DMS153 treated with DMSO at 0.1 percent for 48 hours (cell line): ENCODE data around the gene ADAMTS13.
A peak's percentile ranks its signal among the peaks of the same experiment; 100 is the strongest.

Experiments
- DNase-seq: peaks from one replicate; lab custom pipeline; 2025; ENCODE audit not compliant: unreplicated experiment; lab: John Stamatoyannopoulos, UW

The ADAMTS13 gene

GRCh38 chr9:133452562-133452961, 30.4 kb downstream of the ADAMTS13 start:
- DNase-seq, result no peak

GRCh38 chr9:133453651-133454050, 31.5 kb downstream of the ADAMTS13 start:
- no peak for DNase-seq

- no peak for DNase-seq
These were observed 32.2 kb downstream of the ADAMTS13 start for GRCh38 chr9:133454325-133454724.

GRCh38 chr9:133454943-133455673, 32.9 kb downstream of the ADAMTS13 start:
- DNase-seq, result no peak

- DNase-seq, result no peak
These were observed 33.8 kb downstream of the ADAMTS13 start for GRCh38 chr9:133455936-133456335.

- DNase-seq, result no peak
These were observed 34.2 kb downstream of the ADAMTS13 start for GRCh38 chr9:133456409-133456808.

- no peak for DNase-seq
These were observed 35.1 kb downstream of the ADAMTS13 start for GRCh38 chr9:133457233-133457632.

- DNase-seq, result no peak
These were observed 35.6 kb downstream of the ADAMTS13 start for GRCh38 chr9:133457748-133458147.

GRCh38 chr9:133458643-133459312, 36.6 kb downstream of the ADAMTS13 start:
- DNase-seq, result no peak

GRCh38 chr9:133459476-133460404, 37.6 kb downstream of the ADAMTS13 start, which contains the start of gene CACFD1:
Gene CACFD1, plus strand, starts transcription at chr9:133459978. Its CDS starts 89 bp downstream, at chr9:133460067.
- DNase-seq, result peak; percentile 99

- peak; percentile 49 for DNase-seq
These were observed 38.4 kb downstream of the ADAMTS13 start for GRCh38 chr9:133460405-133461175.

- no peak for DNase-seq
These were observed 39.8 kb downstream of the ADAMTS13 start for GRCh38 chr9:133461975-133462374.

- no peak for DNase-seq
These were observed 41.2 kb downstream of the ADAMTS13 start for GRCh38 chr9:133463234-133463863.

- DNase-seq, result no peak
These were observed 41.9 kb downstream of the ADAMTS13 start for GRCh38 chr9:133463864-133464615.

GRCh38 chr9:133464638-133465037, 42.5 kb downstream of the ADAMTS13 start:
- DNase-seq, result no peak

GRCh38 chr9:133465984-133466383, 43.8 kb downstream of the ADAMTS13 start:
- DNase-seq, result no peak

GRCh38 chr9:133467101-133467500, 44.9 kb downstream of the ADAMTS13 start:
- DNase-seq, result no peak

GRCh38 chr9:133468374-133468773, 46.2 kb downstream of the ADAMTS13 start:
- no peak for DNase-seq

GRCh38 chr9:133468777-133469421, 46.7 kb downstream of the ADAMTS13 start:
- no peak for DNase-seq
